T1000 (cell line): ENCODE data around the gene PBX3.
A peak's percentile ranks its signal among the peaks of the same experiment; 100 is the strongest.

Experiments
- DNase-seq: peaks from one replicate; lab custom pipeline; 2025; ENCODE audit warnings: mixed read lengths; lab: John Stamatoyannopoulos, UW

PBX3 gene

DNA sequence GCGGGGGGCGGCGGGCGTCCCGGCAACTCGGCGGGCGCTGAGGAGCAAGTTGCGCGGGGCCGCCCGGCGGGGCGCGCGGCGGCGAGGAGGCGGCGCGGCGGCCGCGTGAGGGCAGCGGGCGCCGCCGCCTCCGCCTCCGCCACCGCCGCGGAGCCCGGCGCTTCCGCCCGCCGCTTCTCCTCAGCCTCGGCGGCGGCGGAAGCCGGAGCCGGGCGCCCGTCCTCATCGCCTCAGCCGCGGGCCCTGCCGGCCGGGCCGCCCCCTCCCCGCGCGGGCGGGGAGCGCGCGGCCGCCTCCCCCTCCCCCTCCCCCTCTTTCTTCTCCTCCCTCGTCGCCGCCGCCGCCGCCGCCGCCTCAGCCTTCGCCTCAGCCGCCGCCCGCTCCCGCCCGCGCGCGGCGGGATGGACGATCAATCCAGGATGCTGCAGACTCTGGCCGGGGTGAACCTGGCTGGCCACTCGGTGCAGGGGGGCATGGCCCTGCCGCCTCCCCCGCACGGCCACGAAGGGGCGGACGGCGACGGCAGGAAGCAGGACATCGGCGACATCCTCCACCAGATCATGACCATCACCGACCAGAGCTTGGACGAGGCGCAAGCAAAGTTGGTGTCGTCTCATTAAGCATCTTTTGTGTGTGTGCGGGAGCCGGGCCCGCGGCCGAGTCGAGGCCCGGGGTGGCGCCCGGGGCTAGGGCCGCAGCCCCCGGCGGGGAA is at the start of gene PBX3:
Gene PBX3 (plus strand): TSS at position 321 of the 712 bp plus-strand sequence.
- peak; percentile 17 for DNase-seq

DNA sequence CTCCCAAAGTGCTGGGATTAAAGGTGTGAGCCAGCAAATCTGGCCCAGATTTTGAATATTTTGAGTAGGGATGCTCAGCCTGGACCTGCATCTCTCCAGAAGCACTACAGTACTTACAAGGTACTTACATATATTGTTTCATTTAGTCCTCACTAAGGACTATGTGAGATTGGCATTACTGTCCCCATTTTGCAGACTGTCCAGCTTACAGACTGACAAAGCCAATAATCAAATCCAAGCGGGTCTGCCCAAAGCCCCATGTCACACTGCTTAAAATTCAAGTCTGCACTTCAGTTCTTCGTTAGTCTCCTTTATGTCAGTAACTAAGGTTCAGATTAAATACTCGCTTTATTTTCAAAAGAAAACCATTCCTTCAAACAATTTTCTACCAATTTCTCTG is 47.3 kb upstream of the PBX3 start:
- no peak for DNase-seq

GRCh38 chr9:125700791-125701190 is 46.4 kb upstream of the PBX3 start:
- no peak for DNase-seq

- no peak for DNase-seq
Observed at GRCh38 chr9:125701351-125701750, 45.8 kb upstream of the PBX3 start.

GRCh38 chr9:125703662-125704061 is 43.5 kb upstream of the PBX3 start:
- no peak for DNase-seq

GRCh38 chr9:125705893-125706292 is 41.3 kb upstream of the PBX3 start:
- DNase-seq = no peak

- peak; percentile 90 for DNase-seq
Observed at GRCh38 chr9:125706651-125707471, 40.3 kb upstream of the PBX3 start, which contains the start of gene MAPKAP1. TSS of gene MAPKAP1 (minus strand) at chr9:125707208. CDS start at chr9:125672574, 34,634 bp downstream.

DNA sequence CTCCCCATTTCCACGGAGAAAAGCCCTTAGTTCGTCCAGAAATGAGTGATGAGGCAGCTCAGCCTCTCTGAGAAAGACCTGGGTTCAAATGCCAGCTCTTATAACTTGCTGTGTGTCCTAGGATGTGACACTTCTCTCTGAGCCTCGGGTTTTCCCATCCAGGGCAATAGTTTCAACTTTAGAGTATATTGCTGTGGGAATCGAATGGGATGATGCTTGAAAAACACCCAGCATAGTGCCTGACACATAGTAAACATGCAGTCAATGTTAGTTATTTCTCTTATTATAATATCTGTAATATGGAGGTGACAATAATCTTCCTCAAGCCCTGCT is 39.7 kb upstream of the PBX3 start:
- DNase-seq = no peak

GRCh38 chr9:125726456-125727132 is 20.6 kb upstream of the PBX3 start:
- no peak for DNase-seq

GRCh38 chr9:125730168-125730567 is 17.0 kb upstream of the PBX3 start:
- no peak for DNase-seq

DNA sequence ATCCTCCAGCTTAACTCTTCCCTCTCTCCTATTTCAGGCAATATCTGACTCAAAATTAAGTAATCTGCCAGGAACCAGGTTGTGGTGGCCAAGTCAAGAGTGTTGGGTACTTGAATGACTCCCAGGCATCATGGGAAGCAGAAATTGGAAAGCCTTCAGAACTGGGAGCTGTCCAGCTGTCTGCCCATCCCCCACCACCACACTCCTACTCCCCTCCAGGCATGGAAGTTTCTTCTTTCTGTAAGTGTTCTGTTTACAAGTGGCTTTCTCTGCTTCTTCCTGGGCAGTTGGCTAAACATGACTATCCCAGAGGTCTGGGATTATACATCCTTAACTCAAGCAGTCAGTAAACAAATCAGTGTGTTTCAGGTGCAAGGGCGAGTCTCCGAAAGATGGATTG is 14.6 kb upstream of the PBX3 start:
- DNase-seq = no peak

- no peak for DNase-seq
Observed at GRCh38 chr9:125739436-125739835, 7.7 kb upstream of the PBX3 start.

- DNase-seq = no peak
Observed at GRCh38 chr9:125742657-125743056, 4.5 kb upstream of the PBX3 start.

DNA sequence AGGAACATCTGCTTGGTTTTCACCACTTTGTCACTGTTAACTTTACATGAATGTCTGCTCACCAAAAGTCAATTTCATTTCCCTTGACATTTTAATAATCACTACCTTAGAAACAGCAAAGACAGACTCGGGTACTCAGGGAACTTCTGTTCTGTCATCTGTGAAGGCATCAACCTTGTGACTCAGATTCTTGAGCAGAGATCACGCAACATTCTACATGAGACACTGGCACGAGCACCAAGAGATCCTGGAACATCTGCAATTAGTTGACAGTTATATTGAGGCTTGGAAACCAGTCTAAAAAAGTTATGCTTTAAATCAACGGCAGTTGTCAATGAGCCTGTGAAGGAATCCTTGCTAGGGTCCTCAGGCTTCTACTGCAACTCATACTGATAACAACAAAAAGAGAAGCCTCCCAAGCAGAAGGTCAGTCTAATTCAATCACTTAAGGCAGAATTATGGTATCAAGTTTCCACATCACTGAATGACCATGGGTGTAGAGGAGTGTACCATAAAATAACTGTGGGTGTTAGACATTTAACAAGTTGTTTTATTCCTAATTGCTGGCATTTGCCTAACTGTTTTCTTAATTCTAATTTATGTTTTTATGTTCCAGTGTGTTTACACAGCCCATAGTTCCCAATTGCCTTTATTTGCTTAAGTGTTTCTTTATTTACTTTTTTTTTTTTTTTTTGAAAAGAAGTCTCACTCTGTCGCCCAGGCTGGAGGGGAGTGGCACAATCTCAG is 3.3 kb upstream of the PBX3 start:
- no peak for DNase-seq

DNA sequence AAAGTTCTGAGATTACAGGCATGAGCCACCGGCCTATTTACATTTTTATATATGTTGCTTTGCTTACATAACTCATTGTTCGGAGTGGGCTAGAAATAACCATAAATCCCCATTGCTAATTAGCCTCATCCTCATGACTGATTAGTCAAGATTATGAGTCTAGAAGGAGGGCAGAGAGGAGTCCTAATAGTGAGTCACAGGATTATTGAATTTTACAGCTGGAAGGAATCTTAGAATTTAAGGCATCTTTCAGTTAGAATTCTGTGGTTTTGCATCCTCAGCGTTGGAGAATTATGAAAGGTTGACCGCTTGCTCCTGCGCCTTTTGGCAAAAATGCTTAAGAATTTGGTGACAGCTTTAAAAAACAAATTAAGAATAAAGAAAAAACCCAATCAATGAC is 2.6 kb upstream of the PBX3 start:
- DNase-seq = no peak

- no peak for DNase-seq
Observed at GRCh38 chr9:125745018-125745417, 2.2 kb upstream of the PBX3 start.

GRCh38 chr9:125745682-125746016 is 1.5 kb upstream of the PBX3 start:
- no peak for DNase-seq

DNA sequence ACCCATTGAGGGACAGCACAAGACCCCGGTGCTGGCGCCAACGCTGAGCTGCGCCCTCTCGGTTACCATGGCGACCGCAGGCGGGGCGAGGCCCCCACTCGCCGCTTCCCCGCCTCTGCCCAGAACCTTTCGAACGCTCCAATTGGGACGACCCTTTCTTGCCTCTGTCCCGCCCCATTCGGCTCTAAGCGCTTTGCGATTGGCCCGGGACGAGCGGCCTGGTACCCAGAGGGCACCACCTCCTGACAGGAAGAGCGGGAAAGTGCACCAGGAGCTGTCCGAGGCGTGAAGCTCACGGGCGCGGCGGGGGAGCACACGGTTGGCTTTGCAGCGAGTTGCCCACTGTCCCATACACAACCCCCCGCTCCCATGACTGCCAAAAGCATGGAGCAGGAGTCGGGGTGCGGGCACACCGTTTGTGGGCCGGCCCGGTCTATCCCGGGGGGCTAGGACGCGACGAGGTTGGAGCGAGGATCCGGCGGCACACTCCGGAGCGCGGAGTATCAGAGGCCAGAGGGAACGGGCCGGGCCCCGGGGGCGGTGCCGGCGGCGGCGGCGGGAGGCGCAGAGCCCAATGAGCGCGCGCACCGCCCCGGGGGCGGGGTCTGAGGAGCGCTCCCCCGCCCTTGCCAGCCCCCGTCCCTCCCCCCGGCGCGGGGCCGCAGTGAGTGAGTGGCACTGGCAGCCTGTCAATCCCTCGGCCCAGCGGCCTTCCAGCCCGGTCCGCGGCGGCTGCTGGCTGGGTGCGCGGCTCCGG is 978 bp upstream of the PBX3 start:
- peak; percentile 91 for DNase-seq

GRCh38 chr9:125746774-125747052 is 460 bp upstream of the PBX3 start:
- DNase-seq = no peak

DNA sequence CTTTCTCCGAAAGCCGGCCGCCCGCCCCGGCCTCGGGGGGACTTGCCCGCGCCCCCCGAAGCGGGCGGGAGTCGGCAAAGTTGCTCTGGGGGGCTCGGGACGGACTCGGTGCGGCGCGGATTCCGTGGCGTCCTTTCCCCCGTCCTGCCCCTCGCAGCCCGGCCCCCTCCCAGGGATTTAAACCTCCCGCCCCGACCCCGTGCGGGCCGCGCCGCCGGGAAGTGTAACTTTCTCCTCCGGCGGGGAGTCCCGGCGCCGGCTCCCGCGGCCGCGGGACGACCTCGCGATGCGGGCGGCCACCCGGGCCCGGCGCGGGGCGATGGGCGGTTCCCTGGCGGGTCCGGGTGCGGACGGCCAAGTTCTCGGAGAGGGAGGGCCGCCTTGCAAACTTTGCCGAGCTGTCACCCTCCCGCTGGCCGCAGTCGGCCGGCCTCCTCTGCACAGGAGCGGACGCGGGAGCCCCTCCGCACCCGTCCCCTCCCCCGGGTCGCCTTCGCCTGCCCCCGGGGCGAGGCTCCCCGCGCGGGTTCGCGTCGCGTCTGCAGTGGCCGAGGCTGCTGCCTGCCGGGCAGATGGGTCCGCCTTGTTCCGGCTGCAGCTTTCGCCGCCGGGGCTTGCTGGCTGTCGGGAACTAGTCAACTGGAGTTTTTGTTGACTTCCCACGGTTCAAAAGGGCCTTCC is 732 bp downstream of the PBX3 start:
- no peak for DNase-seq

- no peak for DNase-seq
Observed at GRCh38 chr9:125748446-125749099, 1.4 kb downstream of the PBX3 start.
